HT1080 (cell line): Measurements from ENCODE around the gene ANKHD1. TPM values are rescaled to one million over a fixed set of nuclear protein-coding genes. Genes with fewer than 3 reads are reported as not detected.
A peak's percentile ranks its signal among the peaks of the same experiment; 100 is the strongest.
"Not testable (repeated sequence)": the region's sequence is repeated elsewhere in the genome, so short reads cannot be mapped to it uniquely, and the experiment has no call there.

ENCODE experiments used
- DNase-seq: peaks from one replicate; pipeline ENCODE4 v3.0.0-alpha.2; 2015; ENCODE audit warnings: low read depth
- total RNA-seq: library from RNA; depleted of rRNA; stranded (reverse); fragments of >200 nt; shearing (Covaris generic); gene quantifications from 2 replicates; pipeline ENCODE4 v1.2.3, GENCODE V29; 2014

The ANKHD1 gene
- total RNA-seq, 1 experiment from 2014 or later: 25.2 TPM

DNA sequence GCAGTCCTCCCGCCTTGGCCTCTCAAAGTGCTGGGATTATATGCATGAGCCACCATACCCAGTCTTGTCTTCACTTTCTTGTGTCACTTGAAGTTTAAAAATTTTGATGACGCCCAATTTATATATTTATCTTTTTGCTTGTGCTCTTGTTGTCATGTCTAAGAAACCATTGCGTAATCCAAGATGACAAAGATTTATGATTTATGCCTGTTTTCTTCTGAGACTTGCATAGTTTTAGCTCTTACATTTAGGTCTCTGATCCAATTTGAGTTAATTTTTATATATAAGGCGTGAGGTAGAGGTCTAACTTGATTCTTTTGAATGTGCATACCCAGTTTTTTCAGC is 18.6 kb downstream of the ANKHD1 start:
- DNase-seq: no peak

DNA sequence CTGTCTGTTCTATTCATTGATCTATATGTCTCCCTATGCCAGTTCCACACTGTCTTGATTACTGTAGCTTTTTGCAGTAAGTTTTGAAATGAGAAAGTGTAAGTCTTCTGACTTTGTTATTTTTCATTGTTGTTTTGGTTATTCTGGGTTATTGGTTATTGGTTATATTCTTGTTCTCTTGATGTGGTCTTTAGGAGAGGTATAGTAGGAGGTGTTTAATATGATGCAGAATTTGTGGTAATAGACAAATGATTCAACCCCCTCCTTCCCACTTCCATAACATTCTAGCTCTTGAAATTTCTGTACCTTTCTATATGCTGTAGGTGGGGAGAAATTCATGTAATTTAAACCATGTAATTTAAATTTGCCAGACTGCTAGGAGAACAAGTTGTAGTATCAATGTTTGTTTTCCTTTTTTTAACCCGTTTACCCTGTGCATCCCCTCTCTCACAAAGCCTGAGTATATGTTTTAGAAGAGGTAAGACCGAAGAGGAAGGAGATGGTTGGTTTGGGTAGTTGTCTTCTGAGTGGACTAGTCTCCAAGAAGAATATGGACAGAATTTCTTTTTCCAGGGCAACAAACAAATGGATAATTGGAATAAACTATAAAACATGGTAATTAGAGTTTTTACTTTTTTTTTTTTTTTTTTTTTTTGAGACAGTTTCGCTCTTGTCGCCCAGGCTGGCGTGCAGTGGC is 19.2 kb downstream of the ANKHD1 start:
- DNase-seq: no peak

DNA sequence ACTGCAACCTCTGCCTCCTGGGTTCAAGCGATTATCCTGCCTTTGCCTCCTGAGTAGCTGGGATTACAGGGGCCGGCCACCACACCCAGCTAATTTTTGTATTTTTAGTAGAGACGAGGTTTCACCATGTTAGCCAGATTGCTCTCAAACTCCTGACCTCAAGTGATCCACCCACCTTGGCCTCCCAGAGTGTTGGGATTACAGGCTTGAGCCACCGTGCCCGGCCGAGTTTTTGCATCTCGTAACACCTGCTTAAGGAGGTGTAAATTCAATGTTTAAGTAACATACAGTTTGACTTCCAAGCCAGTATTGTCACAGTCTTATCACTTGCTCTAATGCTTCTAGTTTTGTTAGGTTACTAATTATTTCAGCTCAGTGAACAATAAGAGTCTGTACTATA is 19.7 kb downstream of the ANKHD1 start:
- DNase-seq: not testable (repeated sequence)

DNA sequence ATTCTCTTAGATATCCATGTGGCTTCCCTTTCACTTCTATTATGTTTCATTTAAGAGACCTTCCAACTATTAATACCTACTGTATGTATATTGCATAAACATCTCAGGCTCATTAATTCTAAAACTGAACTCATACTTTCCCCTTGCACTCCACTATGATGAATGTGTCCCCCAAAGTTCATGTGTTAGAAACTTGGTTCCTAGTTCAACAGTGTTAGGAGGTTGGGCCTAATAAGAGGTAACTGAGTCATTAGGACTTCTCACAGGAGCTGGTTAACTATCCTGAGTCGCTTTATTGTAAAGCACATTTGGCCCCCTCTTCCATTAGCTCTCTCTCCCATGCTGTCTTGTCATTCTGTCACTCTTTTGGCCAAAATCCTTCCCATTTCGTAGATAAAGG is 22.0 kb downstream of the ANKHD1 start:
- DNase-seq: no peak

DNA sequence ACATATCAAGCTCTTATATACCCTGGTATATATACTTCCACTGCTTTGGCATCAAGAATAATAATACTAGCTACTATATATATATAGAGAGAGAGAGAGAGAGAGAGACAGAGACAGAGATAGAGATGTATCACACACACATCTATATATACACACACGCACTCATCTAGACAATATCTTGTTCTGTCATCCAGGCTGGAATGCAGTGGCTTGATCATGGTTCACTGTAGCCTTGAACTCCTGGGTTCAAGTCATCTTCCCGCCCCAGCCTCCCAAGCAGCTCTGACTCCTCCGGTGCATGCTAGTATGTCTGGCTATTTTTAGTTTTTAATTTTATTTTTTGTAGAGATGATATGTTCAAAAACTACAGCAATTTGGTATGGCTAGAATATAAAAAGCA is 22.5 kb downstream of the ANKHD1 start:
- no peak for DNase-seq

GRCh38 chr5:140427726-140428125 is 26.1 kb downstream of the ANKHD1 start:
- DNase-seq: not testable (repeated sequence)

- no peak for DNase-seq
These were observed 28.1 kb downstream of the ANKHD1 start for GRCh38 chr5:140429724-140430123.

DNA sequence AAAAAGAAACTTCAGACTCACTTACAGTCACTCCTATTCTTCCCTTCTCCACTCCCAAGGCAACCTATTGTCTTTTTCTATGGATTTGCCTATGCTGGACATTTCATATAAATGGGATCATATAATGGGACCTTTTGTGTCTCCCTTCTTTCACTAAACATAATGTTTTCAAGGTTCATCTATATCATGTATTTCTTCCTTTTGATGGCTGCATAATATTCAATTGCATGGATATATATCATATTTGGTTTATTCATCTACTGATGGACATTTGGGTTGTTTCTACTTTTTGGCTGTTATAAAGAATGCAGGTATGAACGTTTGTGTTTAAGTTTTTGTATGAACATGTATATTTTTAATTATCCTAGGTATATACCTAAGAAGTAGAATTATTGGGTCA is 30.6 kb downstream of the ANKHD1 start:
- DNase-seq: no peak

- DNase-seq: no peak
These were observed 31.3 kb downstream of the ANKHD1 start for GRCh38 chr5:140432916-140433315.

DNA sequence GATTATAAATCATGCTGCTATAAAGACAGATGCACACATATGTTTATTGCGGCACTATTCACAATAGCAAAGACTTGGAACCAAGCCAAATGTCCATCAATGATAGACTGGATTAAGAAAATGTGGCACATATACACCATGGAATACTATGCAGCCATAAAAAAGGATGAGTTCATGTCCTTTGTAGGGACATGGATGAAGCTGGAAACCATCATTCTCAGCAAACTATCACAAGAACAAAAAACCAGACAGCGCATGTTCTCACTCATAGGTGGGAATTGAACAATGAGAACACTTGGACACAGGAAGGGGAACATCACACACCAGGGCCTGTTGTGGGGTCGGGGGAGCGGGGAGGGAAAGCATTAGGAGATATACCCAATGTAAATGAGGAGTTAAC is 55.7 kb downstream of the ANKHD1 start:
- not testable (repeated sequence) for DNase-seq

DNA sequence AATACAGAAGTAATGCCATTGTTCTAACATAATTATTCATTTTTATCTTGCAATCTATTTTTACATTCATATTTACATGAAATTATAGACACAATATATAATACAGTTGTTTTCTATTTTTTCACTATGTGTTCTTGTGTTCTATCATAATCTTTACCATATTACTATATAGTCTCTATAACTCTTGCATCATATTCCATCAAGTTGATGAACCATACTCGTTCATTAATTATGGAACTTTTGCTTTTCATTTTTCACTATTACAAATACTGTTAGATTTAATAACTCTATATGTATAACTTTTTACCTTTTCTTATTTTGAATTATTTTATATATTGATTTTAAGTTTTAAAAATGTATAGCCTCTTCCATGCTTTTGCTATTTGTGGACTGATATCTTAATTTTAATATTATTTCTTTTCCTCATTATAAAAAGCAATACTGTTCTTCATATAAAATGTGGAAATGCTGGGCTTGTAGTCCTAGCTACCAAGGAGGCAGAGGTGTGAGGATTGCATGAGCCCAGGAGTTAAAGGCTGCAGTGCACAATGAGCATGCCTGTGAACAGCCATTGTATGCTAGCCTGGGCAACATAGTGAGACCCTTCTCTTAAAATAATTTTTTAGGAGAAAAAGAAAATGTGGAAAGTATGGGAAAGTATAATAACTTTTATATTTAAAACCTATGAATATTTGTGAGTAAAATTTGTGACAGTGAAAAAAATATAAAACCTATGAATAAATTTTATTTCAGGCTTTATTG is 65.5 kb downstream of the ANKHD1 start:
- no peak for DNase-seq

DNA sequence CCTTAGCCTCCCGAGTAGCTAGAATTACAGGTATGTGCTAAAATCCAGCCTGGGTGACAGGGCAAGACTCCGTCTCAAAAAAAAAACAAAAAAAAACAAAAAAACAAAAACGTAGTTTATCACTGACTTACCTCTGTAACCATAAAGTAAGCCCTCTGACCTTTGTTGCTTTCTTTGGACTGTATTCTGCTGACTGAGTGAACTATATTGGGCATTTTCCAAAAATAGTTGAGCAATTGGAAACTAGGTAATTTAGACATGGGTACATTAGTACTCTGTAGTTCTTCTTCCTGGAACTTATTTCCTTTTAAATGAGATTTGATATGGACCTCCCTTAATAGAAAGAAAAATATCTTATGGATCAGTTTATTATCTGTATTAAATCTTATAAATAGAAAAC is 66.6 kb downstream of the ANKHD1 start:
- no peak for DNase-seq

GRCh38 chr5:140469259-140469658 is 67.6 kb downstream of the ANKHD1 start:
- no peak for DNase-seq

DNA sequence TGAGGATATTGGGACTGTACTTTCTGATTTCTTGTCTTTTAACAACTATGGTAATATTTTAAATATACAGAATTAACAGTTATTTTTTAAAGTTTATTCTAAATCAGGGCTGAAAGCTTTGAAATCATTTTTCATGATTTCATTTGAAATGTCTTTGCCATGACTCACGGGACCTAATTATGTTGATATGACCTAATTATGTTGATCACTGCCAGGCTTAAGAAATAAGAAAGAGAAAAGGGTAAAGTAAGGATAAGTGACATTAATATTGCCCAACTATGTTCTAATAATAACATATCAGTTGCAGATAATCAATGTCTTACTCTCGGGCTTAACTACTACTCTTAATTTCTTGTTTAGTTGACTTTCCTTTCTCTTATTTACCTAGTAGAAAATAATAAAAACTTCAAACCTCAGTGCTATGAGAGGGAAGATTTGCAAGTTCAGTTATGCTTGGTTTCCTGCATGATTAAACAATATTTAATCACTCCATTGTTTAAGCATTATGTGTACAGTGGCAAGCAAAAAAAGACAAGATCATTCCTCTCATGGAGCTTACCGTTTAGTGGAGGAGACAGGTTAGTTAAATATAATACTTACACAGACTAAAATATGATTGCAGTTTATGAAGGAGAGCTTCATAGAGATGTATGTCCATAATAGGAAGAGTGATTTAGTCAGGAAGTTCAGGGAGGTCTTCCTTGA is 78.8 kb downstream of the ANKHD1 start:
- no peak for DNase-seq

- no peak for DNase-seq
These were observed 80.1 kb downstream of the ANKHD1 start for GRCh38 chr5:140481758-140482157.

GRCh38 chr5:140483055-140483454 is 81.4 kb downstream of the ANKHD1 start:
- no peak for DNase-seq

DNA sequence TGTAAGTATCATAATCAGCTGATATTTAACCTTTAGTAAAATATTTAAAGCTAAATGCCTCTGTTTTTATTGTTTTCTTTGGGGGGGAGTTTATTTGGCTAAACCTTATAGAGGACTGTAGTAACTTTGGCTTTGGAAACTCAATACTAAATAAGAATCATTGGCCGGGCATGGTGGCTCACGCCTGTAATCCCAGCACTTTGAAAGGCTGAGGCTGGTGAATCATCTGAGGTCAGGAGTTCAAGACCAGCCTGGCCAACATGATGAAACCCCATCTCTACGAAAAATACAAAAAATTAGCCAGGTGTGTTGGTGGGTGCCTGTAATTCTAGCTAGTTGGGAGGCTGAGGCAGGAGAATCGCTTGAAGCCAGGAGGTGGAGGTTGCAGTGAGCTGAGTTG is 86.5 kb downstream of the ANKHD1 start:
- peak; percentile 29 for DNase-seq

GRCh38 chr5:140488914-140489313 is 87.3 kb downstream of the ANKHD1 start:
- no peak for DNase-seq

GRCh38 chr5:140497897-140498296 is 96.3 kb downstream of the ANKHD1 start:
- no peak for DNase-seq

GRCh38 chr5:140498591-140498990 is 97.0 kb downstream of the ANKHD1 start:
- no peak for DNase-seq

DNA sequence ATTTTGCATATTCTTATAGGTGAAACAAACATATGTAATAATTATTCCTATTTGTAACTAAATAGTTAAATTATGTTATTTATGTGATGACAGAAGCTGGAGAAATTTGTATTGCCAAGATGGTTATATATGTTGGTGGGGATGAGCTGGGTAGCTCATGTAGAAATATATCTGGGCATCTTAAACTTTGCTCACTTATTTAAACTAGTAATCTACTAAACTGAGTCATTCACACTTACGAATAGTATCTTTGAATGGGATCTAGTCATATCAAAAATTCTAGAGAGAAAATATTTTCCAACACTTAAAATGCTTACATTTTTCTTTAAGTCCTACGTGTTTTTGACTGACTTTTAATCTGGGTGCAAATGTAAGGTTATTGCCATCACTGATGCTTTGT is 101.2 kb downstream of the ANKHD1 start:
- no peak for DNase-seq

DNA sequence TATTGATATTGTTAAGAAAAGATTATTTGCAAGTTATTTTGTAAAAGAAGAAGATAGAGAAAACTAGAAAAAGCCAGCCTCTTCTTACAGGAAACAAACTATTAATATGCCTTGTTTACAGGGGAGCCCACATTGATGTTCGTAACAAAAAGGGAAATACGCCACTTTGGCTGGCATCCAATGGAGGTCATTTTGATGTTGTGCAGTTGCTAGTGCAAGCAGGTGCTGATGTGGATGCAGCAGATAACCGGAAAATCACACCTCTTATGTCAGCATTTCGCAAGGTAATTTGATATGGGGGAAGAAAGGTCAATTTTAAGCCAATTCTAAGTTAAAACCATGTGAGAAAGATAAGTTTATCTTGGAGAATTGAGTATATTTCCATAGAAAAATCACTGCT is 108.3 kb downstream of the ANKHD1 start:
- no peak for DNase-seq

DNA sequence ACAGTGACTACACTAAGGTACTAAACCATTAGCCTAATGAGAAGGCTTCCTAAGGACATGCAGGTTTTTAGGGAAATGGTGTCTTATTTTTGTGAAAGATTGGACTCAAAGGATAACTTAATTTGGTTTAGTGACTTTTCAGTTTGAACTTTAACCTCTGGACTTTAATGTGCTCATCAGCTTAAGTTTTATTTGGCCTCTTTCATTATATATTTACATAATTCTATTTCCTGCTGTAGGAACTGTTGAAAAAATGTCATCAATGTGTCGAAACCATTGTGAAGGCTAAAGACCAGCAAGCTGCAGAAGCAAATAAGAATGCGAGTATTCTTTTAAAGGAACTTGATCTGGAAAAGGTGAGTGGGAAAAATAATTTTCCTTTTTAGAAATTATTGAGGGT is 111.5 kb downstream of the ANKHD1 start:
- no peak for DNase-seq
